Activated CD4-positive, alpha-beta memory T cell treated with anti-CD3 and anti-CD28 coated beads for 36 hours (primary cell): ENCODE data around the gene PPP1R15B. TPM values are rescaled to one million over a fixed set of nuclear protein-coding genes. Genes with fewer than 3 reads are reported as not detected.

Experiments
- CTCF ChIA-PET: fragments of 350-600 bp; sonication (Branson Sonifier 250); formaldehyde crosslinking; loops from one replicate; lab custom pipeline; 2021; ENCODE audit warnings: antibody characterized with exemption, inconsistent platforms; lab: Charles Lee
- POLR2A ChIA-PET: fragments of 350-600 bp; sonication (Branson Sonifier 250); formaldehyde crosslinking; loops from one replicate; lab custom pipeline; 2021; ENCODE audit warnings: antibody characterized with exemption; lab: Charles Lee
- DNase-seq: peaks from one replicate; pipeline ENCODE4 v3.0.0-alpha.2; 2020
- H3K27ac Mint-ChIP-seq: one replicate; pipeline ENCODE4 v1.8.0; 2021; ENCODE audit warnings: mixed read lengths
- H3K27me3 Mint-ChIP-seq: one replicate; pipeline ENCODE4 v1.8.0; 2021; ENCODE audit warnings: mixed read lengths
- H3K36me3 Mint-ChIP-seq: one replicate; pipeline ENCODE4 v1.8.0; 2021; ENCODE audit warnings: mixed read lengths
- H3K4me1 Mint-ChIP-seq: one replicate; pipeline ENCODE4 v1.8.0; 2021; ENCODE audit warnings: low read depth, mixed read lengths
- H3K4me3 Mint-ChIP-seq: one replicate; pipeline ENCODE4 v1.8.0; 2021; ENCODE audit warnings: mild to moderate bottlenecking, mixed read lengths
- H3K9me3 Mint-ChIP-seq: one replicate; pipeline ENCODE4 v1.8.0; 2021; ENCODE audit warnings: mixed read lengths
- intact Hi-C: fragments of 100-400 bp; cut with micrococcal nuclease; formaldehyde crosslinking; loops from one replicate; pipeline ENCODE4 v1.15.1; 2023
- total RNA-seq, 2 experiments: library from RNA; stranded (reverse); gene quantifications; one replicate each; pipeline ENCODE4 v1.2.3, GENCODE V29; 2021

PPP1R15B gene
- total RNA-seq, 2 experiments from 2014 or later = 54.9 to 57.1 TPM

- intact Hi-C loops = no loop called here
- peaks cover 64% of the 10 kb centered on the region for H3K36me3 Mint-ChIP-seq
- H3K27me3 Mint-ChIP-seq = no peaks in the 10 kb centered on the region
- H3K4me1 Mint-ChIP-seq = peaks cover 29% of the 10 kb centered on the region
- POLR2A ChIA-PET = interaction anchor here (1.3 to 1.7 kb wide), 3 partner anchors 10 to 108 kb away, joined by 3 to 8 read pairs (median 4); partner anchors contain the start of gene MDM4
- peak overlapping the region; percentile 99 for H3K4me3 Mint-ChIP-seq
- DNase-seq = no peak
- H3K9me3 Mint-ChIP-seq = no peaks in the 10 kb centered on the region
- peak overlapping the region; percentile 98 for H3K27ac Mint-ChIP-seq
- CTCF ChIA-PET = interaction anchor here (1.1 to 5.2 kb wide), 5 partner anchors 10 to 95 kb away, joined by 5 to 84 read pairs (median 10); partner anchors contain the start of gene PIK3C2B
Observed at GRCh38 chr1:204408602-204409001, 3.0 kb downstream of the PPP1R15B start.

DNA sequence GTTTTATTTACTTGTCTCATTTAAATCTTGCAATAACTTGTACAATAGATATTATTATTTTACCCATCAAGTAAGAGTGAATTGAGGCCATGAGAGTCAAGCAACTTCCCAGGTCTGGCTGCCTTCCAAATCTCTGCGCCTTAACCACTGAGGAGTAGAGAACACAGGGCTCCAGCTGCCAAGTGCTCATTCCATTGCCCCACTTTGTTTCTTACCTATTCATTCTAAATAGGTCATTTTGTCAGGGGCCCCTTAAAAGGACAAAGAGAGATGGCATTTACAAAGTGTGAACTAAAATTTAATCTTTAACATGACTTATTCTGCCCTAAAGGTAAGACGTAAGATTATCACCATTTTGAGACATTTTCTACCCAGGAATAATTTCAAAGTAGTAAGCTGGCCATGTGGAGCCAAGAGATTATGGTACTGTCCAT is 3.5 kb downstream of the PPP1R15B start:
- peak; percentile 39 for DNase-seq
- peak overlapping the region; percentile 98 for H3K27ac Mint-ChIP-seq
- POLR2A ChIA-PET = interaction anchor here (1.3 to 1.7 kb wide), 3 partner anchors 10 to 108 kb away, joined by 3 to 8 read pairs (median 4); partner anchors contain the start of gene MDM4
- CTCF ChIA-PET = interaction anchor here (0.6 to 5.2 kb wide), 8 partner anchors 10 to 734 kb away, joined by 3 to 84 read pairs (median 6); partner anchors contain the start of gene PIK3C2B
- no peaks in the 10 kb centered on the region for H3K9me3 Mint-ChIP-seq
- no peaks in the 10 kb centered on the region for H3K27me3 Mint-ChIP-seq
- peaks cover 27% of the 10 kb centered on the region for H3K4me1 Mint-ChIP-seq
- peak overlapping the region; percentile 99 for H3K4me3 Mint-ChIP-seq
- intact Hi-C loops = no loop called here
- peaks cover 64% of the 10 kb centered on the region for H3K36me3 Mint-ChIP-seq

- POLR2A ChIA-PET = interaction anchor here (1.3 to 1.7 kb wide), 3 partner anchors 9 to 109 kb away, joined by 3 to 8 read pairs (median 4); partner anchors contain the start of gene MDM4
- Mint-ChIP-seq H3K9me3 (no peaks in the 10 kb centered on the region), H3K36me3 (peaks cover 64% of the 10 kb centered on the region), H3K27me3 (no peaks in the 10 kb centered on the region), H3K4me3 (peak overlapping the region; percentile 99), H3K27ac (peak overlapping the region; percentile 98), H3K4me1 (peaks cover 24% of the 10 kb centered on the region)
- DNase-seq = no peak
- intact Hi-C loops = no loop called here
- CTCF ChIA-PET = interaction anchor here (0.6 to 5.2 kb wide), 8 partner anchors 9 to 734 kb away, joined by 3 to 84 read pairs (median 6); partner anchors contain the start of gene PIK3C2B
Observed at GRCh38 chr1:204407295-204407971, 4.2 kb downstream of the PPP1R15B start.

DNA sequence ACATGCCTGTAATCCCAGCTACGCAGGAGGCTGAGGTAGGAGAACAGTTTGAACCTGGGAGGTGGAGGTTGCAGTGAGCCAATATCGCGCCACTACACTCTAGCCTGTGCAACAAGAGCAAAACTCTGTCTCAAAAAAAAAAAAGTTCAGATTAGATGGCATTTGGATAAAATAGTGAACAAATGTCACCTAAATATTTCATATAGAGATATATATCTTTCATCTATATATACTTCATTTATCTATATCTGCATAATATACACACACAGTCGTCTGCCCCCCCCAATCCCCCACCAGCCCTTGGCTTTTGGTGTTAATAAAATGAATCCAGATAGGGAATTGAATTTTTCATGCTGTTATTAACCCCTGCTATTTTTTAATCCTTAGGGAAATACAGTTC is 5.0 kb downstream of the PPP1R15B start:
- Mint-ChIP-seq H3K9me3 (no peaks in the 10 kb centered on the region), H3K4me3 (peak overlapping the region; percentile 99), H3K4me1 (peaks cover 21% of the 10 kb centered on the region), H3K36me3 (peaks cover 66% of the 10 kb centered on the region), H3K27me3 (no peaks in the 10 kb centered on the region), H3K27ac (peak overlapping the region; percentile 66)
- POLR2A ChIA-PET = interaction anchor here (0.9 to 1.7 kb wide), 2 partner anchors 88 to 110 kb away, joined by 3 to 8 read pairs; partner anchors contain the start of gene MDM4
- intact Hi-C loops = no loop called here
- no peak for DNase-seq
- CTCF ChIA-PET = interaction anchor here (0.8 to 5.2 kb wide), 4 partner anchors 8 to 44 kb away, joined by 3 to 84 read pairs (median 5); no protein-coding TSS in a partner anchor

GRCh38 chr1:204405988-204406387 is 5.6 kb downstream of the PPP1R15B start:
- Mint-ChIP-seq H3K4me1 (peaks cover 24% of the 10 kb centered on the region), H3K9me3 (no peaks in the 10 kb centered on the region)

DNA sequence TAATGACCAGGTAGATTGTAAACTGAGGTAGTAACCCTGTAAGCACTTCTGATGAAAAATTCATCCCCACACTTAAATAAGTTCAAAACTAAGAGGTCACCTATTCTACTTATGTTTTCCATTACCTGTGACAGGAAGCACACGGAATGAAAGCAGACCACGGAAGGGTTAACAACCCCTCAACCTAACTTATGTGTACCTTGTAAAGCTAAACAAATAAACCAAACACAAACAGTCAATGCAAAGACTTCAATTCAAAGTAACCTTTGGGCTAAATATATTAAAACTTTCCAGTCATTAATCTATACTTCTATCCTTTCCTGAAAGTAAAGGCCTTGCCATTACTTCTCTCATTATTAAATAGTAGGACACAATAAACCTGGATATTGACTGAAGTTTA is 7.0 kb downstream of the PPP1R15B start:
- no peaks in the 10 kb centered on the region for H3K27me3 Mint-ChIP-seq
- no peaks in the 10 kb centered on the region for H3K9me3 Mint-ChIP-seq
- peak overlapping the region; percentile 33 for H3K27ac Mint-ChIP-seq
- intact Hi-C loops = no loop called here
- ChIA-PET POLR2A (no interaction called here), CTCF (interaction anchor here (1.6 kb wide), 1 partner anchor 26 kb away, joined by 4 read pairs; no protein-coding TSS in a partner anchor)
- H3K36me3 Mint-ChIP-seq = peaks cover 59% of the 10 kb centered on the region
- no peak for DNase-seq
- no peak overlapping the region for H3K4me3 Mint-ChIP-seq
- peaks cover 24% of the 10 kb centered on the region for H3K4me1 Mint-ChIP-seq

More at GRCh38 chr1:204405988-204406387, 5.6 kb downstream of the PPP1R15B start:
- no peaks in the 10 kb centered on the region for H3K27me3 Mint-ChIP-seq
- H3K4me3 Mint-ChIP-seq = peak overlapping the region; percentile 99
- intact Hi-C loops = no loop called here
- DNase-seq = no peak
- H3K36me3 Mint-ChIP-seq = peaks cover 66% of the 10 kb centered on the region
- CTCF ChIA-PET = interaction anchor here (0.6 to 1.4 kb wide), 3 partner anchors 11 to 116 kb away, joined by 3 to 4 read pairs (median 3); no protein-coding TSS in a partner anchor
- POLR2A ChIA-PET = interaction anchor here (0.6 to 0.9 kb wide), 2 partner anchors 88 to 174 kb away, joined by 3 read pairs; no protein-coding TSS in a partner anchor
- peak overlapping the region; percentile 58 for H3K27ac Mint-ChIP-seq

GRCh38 chr1:204402391-204402790 is 9.2 kb downstream of the PPP1R15B start:
- DNase-seq = no peak
- intact Hi-C loops = no loop called here
- Mint-ChIP-seq H3K4me3 (no peak overlapping the region), H3K27ac (peak overlapping the region; percentile 38), H3K27me3 (no peaks in the 10 kb centered on the region), H3K4me1 (peaks cover 24% of the 10 kb centered on the region), H3K9me3 (no peaks in the 10 kb centered on the region), H3K36me3 (peaks cover 44% of the 10 kb centered on the region)
- ChIA-PET CTCF (interaction anchor here (1.0 kb wide), 1 partner anchor 45 kb away, joined by 3 read pairs; no protein-coding TSS in a partner anchor), POLR2A (no interaction called here)

DNA sequence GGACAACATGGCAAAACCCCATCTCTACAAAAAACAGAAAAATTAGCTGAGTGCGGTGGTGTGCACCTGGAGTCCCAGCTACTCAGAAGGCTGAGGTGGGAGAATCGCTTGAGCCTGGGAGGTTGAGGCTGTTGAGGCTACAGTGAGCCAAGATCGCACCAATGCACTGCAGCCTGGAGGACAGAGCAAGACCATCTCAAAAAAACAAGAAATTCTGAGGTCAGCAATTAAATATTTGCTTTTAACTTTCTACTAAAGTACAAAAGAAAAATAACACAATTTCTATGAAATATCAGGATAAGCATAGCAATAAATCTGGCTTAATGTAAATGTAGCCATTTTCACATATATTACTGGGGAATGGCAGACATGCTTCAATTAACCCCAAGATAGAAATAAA is 9.9 kb downstream of the PPP1R15B start:
- DNase-seq = no peak
- H3K4me1 Mint-ChIP-seq = peaks cover 24% of the 10 kb centered on the region
- H3K4me3 Mint-ChIP-seq = no peak overlapping the region
- no peaks in the 10 kb centered on the region for H3K9me3 Mint-ChIP-seq
- intact Hi-C loops = no loop called here
- POLR2A ChIA-PET = no interaction called here
- CTCF ChIA-PET = interaction anchor here (1.0 to 1.1 kb wide), 3 partner anchors 9 to 45 kb away, joined by 3 to 4 read pairs (median 3); no protein-coding TSS in a partner anchor
- H3K27me3 Mint-ChIP-seq = no peaks in the 10 kb centered on the region
- peak overlapping the region; percentile 38 for H3K27ac Mint-ChIP-seq
- peaks cover 43% of the 10 kb centered on the region for H3K36me3 Mint-ChIP-seq

DNA sequence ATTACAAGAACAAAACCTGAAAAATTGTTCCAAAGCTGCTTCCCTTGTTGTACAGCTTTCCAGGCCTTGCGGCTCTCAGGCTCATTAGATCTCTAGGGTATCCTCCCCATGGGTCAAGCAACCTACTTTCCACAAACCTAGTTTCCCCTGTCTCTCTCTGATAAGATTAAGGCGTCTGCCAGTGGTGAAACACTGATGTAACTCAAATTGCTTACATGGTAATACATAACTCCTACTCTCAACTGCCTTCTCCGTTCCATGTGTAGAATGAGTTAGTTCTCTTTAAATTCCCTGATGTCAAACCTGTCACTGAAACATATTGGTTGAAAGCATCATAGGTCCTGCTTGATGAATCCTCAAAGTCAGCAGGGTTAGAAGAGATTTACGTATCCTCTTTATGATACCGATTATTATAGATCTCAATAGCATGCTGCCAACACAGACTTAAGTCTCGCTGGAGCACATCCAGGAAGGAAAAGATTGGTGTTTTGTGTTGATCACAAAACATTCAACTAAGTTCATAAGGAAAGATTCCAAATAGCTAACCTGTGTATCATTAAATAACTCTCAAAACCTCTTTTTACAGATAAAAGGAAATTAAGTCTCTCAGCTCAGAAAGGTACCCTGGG is 10.6 kb downstream of the PPP1R15B start:
- Mint-ChIP-seq H3K4me1 (peaks cover 22% of the 10 kb centered on the region), H3K9me3 (no peaks in the 10 kb centered on the region), H3K36me3 (peaks cover 42% of the 10 kb centered on the region), H3K4me3 (no peak overlapping the region), H3K27me3 (no peaks in the 10 kb centered on the region), H3K27ac (peak overlapping the region; percentile 31)
- CTCF ChIA-PET = interaction anchor here (1.0 to 1.2 kb wide), 3 partner anchors 9 to 38 kb away, joined by 3 to 4 read pairs (median 3); no protein-coding TSS in a partner anchor
- POLR2A ChIA-PET = no interaction called here
- intact Hi-C loops = no loop called here
- DNase-seq = no peak

GRCh38 chr1:204398197-204399125 is 13.2 kb downstream of the PPP1R15B start:
- Mint-ChIP-seq H3K4me3 (no peak overlapping the region), H3K27ac (peak overlapping the region; percentile 78), H3K9me3 (no peaks in the 10 kb centered on the region), H3K27me3 (no peaks in the 10 kb centered on the region), H3K4me1 (peaks cover 3% of the 10 kb centered on the region), H3K36me3 (peaks cover 32% of the 10 kb centered on the region)
- DNase-seq = peak; percentile 63
- ChIA-PET CTCF (interaction anchor here (0.6 to 4.6 kb wide), 71 partner anchors 10 to 1130 kb away, joined by 3 to 84 read pairs (median 4); partner anchors contain the start of genes ETNK2, GOLT1A, MDM4 and PIK3C2B), POLR2A (interaction anchor here (0.6 to 1.5 kb wide), 6 partner anchors 9 to 132 kb away, joined by 3 to 6 read pairs (median 3); no protein-coding TSS in a partner anchor)
- intact Hi-C loops = loop anchor here (1.0 kb wide), 1 partner anchor 236 kb away; no protein-coding TSS in a partner anchor
